Skeletal muscle cell (primary cell): Measurements from ENCODE around the gene ANXA4.
"Not testable (repeated sequence)": the region's sequence is repeated elsewhere in the genome, so short reads cannot be mapped to it uniquely, and the experiment has no call there.

ENCODE experiments used
- DNase-seq: peaks from one replicate; pipeline ENCODE4 v3.0.0-alpha.2; 2010; ENCODE audit warnings: low read depth
- H3K4me3 ChIP-seq: 2 replicates; pipeline ENCODE4 v1.5.1; 2011; ENCODE audit warnings: low read depth, mild to moderate bottlenecking, control low read depth, low read length, moderate library complexity

The ANXA4 gene

DNA sequence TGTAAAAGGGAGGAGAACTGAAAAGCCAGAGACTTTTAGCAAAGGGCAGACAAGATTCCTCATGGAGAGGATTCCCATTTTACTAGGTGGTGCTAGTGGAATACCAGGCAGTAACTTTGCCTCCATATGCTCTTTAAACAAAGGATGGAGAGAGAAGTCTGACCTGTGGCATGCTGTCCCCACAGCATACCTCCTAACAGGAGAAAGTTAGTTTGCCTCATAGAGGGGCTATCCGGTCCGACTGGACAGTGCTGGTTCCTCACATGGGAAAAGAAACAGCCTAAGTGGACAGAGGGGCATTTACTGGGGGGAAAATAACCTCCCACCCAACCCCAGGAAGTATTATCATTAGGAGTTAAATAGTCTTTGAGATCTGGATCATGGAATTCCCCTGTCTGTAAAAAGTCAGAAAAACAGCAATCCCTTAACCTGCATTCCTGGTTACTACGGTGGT is 55.9 kb downstream of the ANXA4 start:
- DNase-seq: no peak
- no peak overlapping the region for H3K4me3 ChIP-seq

- H3K4me3 ChIP-seq: peak overlapping the region; percentile 23
- DNase-seq: no peak
Observed at GRCh38 chr2:69798290-69798908, 56.5 kb downstream of the ANXA4 start.

DNA sequence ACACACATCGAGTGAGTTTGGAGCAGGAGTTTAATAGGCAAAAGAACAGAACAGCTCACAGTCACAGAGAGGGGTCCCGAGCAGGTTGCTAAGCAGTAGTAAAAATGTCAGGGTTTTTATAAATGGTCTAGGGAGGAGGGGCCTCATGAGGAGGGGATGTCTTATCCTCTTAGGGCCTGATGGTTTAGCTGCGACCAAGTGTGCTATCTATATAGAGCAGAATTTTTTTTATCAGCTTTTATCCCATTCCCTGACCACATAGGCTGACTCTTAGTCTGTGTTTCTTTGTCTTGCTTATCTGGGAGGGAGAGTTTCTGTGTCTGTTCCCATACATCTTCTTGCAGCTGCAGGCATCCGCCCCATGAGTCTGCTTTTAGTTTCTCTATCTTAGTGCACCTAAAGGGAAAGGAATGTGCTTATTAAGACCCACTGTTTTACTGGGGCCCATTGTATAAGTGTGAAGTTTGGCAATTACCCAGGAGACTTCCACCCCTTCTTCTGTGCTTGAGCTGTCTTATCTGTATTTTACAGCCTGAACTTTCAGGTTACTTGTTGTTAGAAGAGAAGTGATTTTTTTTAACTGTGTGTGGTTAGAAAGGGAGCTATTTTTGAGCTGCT is 57.1 kb downstream of the ANXA4 start:
- DNase-seq: peak; percentile 34

DNA sequence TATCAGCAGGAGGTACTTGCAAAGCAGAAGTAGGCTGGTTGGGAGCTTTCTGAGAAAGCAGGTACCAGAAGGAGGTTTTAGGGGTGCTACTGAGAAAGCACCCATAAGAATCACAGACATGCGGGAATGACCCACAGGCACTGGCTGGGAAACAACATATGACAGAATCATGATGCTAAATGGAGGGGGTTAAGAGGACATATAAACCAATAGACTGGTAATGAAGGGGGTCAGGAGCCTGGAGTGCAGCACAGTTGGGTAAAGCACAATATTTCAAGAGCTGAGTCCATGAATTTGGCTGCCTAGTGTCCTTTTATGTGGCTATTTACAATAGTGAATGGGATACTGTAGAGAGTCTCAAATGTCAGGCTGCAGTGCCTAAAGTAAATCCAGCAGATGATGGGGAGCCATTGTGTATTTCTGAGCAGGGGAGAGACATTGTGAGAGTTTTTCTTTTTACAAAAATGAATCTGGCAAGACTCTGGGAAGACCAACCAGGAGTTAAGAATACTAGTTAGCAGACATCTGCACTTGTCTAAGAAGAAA is 59.9 kb downstream of the ANXA4 start:
- no peak overlapping the region for H3K4me3 ChIP-seq
- no peak for DNase-seq

More for the DNA sequence above, 57.1 kb downstream of the ANXA4 start:
- peak overlapping the region; percentile 23 for H3K4me3 ChIP-seq

DNA sequence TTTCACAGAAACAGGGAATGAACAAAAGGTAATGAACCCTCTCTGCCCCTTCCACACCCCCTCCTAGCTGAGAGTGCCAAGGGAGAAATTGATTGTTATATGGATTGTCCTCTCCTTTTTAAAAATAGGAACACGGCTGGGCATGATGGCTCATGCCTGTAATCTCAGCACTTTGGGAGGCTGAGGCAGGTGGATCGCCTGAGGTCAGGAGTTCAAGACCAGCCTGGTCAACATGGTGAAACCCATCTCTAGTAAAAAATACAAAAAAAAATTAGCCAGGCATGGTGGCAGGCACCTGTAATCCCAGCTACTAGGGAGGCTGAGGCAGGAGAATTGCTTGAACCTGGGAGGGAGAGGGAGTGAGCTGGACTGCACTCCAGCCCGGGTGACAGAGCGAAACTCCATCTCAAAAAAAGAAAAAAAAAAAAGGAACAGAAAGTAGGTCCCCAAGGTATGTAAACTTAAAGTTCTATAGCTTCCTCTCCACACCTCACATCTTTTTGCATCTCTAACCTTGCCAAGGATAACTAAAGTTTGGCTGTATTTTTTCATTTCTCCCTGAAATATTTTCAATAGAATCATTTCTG is 60.9 kb downstream of the ANXA4 start:
- H3K4me3 ChIP-seq, DNase-seq: not testable (repeated sequence)

GRCh38 chr2:69804416-69804815 is 62.5 kb downstream of the ANXA4 start:
- DNase-seq: no peak

DNA sequence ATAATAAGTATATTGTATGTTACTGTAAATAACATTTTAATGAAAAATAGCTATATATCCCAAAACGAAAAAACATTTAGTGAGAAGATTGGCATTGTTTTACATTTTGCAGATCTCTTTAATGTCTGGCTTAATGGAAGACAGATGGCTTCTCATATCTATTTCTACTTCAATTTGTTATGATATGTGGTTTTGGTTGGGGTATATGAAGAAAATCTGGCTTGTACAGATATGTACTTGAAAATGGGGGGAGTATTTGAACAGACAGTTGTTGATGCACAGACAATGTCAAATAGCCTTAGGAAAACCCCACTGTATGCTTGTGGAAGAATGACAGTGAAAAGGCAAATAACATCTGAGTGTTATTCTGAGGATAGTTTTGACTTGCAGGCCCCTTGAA is 64.0 kb downstream of the ANXA4 start:
- DNase-seq: no peak
- no peak overlapping the region for H3K4me3 ChIP-seq

More at GRCh38 chr2:69804416-69804815, 62.5 kb downstream of the ANXA4 start:
- no peak overlapping the region for H3K4me3 ChIP-seq

DNA sequence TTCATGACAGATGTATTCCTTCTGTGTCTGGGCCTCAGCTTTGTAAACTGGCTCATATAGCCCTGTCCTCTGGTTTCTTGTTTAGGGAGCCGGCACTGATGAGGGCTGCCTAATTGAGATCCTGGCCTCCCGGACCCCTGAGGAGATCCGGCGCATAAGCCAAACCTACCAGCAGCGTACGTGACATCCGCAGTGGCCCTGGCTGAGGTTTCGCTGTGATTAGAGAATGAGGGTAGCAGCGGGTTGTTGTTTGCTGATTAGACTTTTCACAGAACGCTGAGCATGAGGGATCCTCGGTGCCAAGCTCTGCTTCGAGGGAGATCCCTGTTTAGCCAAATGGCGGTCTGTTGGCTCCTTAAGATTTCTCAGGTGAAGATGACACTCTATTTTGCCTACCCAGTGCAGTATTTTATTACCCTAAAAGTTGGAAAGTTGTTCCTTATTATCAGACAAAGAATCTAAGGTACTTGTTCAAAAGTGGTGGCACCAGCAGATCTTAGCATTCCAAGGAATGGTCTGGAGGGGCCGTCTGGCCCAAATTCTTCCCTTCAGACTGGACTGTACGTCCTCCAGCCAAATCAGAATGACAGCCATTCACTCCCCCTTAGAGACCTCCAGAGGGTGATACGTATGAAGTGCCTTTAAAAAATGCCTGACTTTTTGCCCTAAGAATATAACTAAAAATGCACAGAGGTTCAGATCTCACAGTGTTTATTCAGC is 66.0 kb downstream of the ANXA4 start:
- no peak for DNase-seq
- no peak overlapping the region for H3K4me3 ChIP-seq

GRCh38 chr2:69810550-69810949 is 68.6 kb downstream of the ANXA4 start:
- no peak for DNase-seq

GRCh38 chr2:69811018-69811417 is 69.1 kb downstream of the ANXA4 start:
- DNase-seq: no peak
- H3K4me3 ChIP-seq: no peak overlapping the region

More at GRCh38 chr2:69810550-69810949, 68.6 kb downstream of the ANXA4 start:
- H3K4me3 ChIP-seq: no peak overlapping the region

GRCh38 chr2:69811591-69811990 is 69.7 kb downstream of the ANXA4 start:
- no peak for DNase-seq
- H3K4me3 ChIP-seq: no peak overlapping the region

DNA sequence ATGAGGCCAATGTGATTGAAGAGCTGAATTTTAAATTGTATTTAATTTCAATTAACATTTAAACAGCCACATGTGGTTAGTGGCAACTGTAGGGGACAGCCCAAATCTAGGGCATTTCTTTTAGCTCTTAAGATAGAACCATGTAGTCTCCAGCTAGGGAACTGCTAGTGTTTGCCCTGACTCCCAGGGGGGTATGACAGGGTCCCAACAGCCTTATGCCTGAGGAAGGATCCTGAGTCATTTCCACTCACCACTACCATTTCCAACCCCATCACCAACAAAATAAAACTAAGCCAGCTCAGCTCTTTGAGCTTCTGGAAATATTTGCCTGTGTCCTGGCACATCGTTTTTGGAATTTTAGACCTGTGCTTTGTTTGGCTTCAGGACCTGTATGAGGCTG is 73.8 kb downstream of the ANXA4 start:
- H3K4me3 ChIP-seq: no peak overlapping the region
- no peak for DNase-seq

- peak; percentile 38 for DNase-seq
- no peak overlapping the region for H3K4me3 ChIP-seq
Observed at GRCh38 chr2:69816923-69817542, 75.1 kb downstream of the ANXA4 start.

GRCh38 chr2:69817729-69818501 is 76.0 kb downstream of the ANXA4 start:
- H3K4me3 ChIP-seq: no peak overlapping the region
- DNase-seq: no peak

GRCh38 chr2:69827796-69828540 is 86.0 kb downstream of the ANXA4 start:
- H3K4me3 ChIP-seq: no peak overlapping the region
- DNase-seq: peak; percentile 71

DNA sequence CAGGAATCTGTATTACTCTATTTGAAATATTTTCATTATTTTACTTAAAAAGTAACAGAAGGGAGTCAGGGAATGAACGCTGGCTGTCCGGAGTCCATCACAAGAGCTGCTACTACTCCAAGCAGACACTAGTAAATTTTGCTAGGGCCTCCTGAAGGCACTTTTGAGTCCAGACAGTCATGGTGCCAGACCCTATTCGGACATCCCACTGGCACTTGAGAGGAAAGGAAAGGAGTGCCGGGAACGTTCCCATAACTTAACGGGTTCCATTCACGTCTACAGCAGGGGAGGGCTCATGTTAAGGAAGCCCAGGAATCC is 87.0 kb downstream of the ANXA4 start:
- DNase-seq: no peak
- H3K4me3 ChIP-seq: peak overlapping the region; percentile 92

GRCh38 chr2:69829256-69830044 is 87.5 kb downstream of the ANXA4 start, which contains the start of gene GMCL1:
Gene GMCL1, plus strand, starts transcription at chr2:69829660. Its CDS starts 233 bp downstream, at chr2:69829893.
- DNase-seq: peak; percentile 89
- peak within 1 kb of the TSS; percentile 92 for H3K4me3 ChIP-seq
